Measurements from ENCODE around the gene DOCK4. TPM values are rescaled to one million over a fixed set of nuclear protein-coding genes. Genes with fewer than 3 reads are reported as not detected.

DOCK4 gene
- total RNA-seq, 1 experiment from 2014 or later: 20.4 TPM

DNA sequence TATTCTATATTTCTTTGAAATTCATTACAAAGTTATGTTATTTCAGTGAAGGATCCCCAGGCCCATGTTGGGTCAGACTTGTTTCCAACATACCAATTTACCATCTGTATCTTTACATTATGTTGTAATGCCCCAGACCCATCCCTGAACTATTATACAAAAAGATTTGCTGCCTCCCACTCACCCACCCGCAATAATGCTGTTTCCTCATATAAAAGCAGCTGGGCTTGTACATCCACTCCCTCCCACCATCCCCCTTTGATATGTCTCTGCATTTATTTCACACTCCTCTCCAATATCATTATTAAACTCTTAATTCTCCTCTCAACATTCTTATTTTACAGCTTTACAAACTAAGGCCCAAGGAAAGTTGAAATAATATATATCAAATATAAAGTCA is 153.7 kb downstream of the DOCK4 start:
- Mint-ChIP-seq H3K4me1 (peaks cover 18% of the 10 kb centered on the region), H3K4me3 (no peak overlapping the region), H3K9me3 (no peaks in the 10 kb centered on the region), H3K27me3 (ENCODE audit: low read depth) (no peaks in the 10 kb centered on the region), H3K27ac (no peak overlapping the region), H3K36me3 (no peaks in the 10 kb centered on the region)
- no peak for TF ChIP-seq SOX15 (CRISPR knock-in tag; IDR thresholded peaks at IDR 0.05)
- no peak for TF ChIP-seq ZNF416 (CRISPR knock-in tag; IDR thresholded peaks at IDR 0.05)
- TF ChIP-seq, protein P1, sequence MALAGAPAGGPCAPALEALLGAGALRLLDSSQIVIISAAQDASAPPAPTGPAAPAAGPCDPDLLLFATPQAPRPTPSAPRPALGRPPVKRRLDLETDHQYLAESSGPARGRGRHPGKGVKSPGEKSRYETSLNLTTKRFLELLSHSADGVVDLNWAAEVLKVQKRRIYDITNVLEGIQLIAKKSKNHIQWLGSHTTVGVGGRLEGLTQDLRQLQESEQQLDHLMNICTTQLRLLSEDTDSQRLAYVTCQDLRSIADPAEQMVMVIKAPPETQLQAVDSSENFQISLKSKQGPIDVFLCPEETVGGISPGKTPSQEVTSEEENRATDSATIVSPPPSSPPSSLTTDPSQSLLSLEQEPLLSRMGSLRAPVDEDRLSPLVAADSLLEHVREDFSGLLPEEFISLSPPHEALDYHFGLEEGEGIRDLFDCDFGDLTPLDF (CRISPR knock-in tag; IDR thresholded peaks at IDR 0.05): no peak
- TF ChIP-seq, protein P2, sequence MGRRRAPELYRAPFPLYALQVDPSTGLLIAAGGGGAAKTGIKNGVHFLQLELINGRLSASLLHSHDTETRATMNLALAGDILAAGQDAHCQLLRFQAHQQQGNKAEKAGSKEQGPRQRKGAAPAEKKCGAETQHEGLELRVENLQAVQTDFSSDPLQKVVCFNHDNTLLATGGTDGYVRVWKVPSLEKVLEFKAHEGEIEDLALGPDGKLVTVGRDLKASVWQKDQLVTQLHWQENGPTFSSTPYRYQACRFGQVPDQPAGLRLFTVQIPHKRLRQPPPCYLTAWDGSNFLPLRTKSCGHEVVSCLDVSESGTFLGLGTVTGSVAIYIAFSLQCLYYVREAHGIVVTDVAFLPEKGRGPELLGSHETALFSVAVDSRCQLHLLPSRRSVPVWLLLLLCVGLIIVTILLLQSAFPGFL (CRISPR knock-in tag; IDR thresholded peaks at IDR 0.05; ENCODE audit: borderline replicate concordance): no peak
- TF ChIP-seq KAT7 (CRISPR knock-in tag; IDR thresholded peaks at IDR 0.05; ENCODE audit: borderline replicate concordance): no peak
- TF ChIP-seq, protein P3, sequence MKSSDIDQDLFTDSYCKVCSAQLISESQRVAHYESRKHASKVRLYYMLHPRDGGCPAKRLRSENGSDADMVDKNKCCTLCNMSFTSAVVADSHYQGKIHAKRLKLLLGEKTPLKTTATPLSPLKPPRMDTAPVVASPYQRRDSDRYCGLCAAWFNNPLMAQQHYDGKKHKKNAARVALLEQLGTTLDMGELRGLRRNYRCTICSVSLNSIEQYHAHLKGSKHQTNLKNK (CRISPR knock-in tag; IDR thresholded peaks at IDR 0.05): no peak
- TF ChIP-seq, protein P4, sequence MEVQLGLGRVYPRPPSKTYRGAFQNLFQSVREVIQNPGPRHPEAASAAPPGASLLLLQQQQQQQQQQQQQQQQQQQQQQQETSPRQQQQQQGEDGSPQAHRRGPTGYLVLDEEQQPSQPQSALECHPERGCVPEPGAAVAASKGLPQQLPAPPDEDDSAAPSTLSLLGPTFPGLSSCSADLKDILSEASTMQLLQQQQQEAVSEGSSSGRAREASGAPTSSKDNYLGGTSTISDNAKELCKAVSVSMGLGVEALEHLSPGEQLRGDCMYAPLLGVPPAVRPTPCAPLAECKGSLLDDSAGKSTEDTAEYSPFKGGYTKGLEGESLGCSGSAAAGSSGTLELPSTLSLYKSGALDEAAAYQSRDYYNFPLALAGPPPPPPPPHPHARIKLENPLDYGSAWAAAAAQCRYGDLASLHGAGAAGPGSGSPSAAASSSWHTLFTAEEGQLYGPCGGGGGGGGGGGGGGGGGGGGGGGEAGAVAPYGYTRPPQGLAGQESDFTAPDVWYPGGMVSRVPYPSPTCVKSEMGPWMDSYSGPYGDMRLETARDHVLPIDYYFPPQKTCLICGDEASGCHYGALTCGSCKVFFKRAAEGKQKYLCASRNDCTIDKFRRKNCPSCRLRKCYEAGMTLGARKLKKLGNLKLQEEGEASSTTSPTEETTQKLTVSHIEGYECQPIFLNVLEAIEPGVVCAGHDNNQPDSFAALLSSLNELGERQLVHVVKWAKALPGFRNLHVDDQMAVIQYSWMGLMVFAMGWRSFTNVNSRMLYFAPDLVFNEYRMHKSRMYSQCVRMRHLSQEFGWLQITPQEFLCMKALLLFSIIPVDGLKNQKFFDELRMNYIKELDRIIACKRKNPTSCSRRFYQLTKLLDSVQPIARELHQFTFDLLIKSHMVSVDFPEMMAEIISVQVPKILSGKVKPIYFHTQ (CRISPR knock-in tag; IDR thresholded peaks at IDR 0.05): no peak
- TF ChIP-seq, protein P5, sequence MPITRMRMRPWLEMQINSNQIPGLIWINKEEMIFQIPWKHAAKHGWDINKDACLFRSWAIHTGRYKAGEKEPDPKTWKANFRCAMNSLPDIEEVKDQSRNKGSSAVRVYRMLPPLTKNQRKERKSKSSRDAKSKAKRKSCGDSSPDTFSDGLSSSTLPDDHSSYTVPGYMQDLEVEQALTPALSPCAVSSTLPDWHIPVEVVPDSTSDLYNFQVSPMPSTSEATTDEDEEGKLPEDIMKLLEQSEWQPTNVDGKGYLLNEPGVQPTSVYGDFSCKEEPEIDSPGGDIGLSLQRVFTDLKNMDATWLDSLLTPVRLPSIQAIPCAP (CRISPR knock-in tag; IDR thresholded peaks at IDR 0.05): no peak
- no peak for TF ChIP-seq RELA (CRISPR knock-in tag; IDR thresholded peaks at IDR 0.05; ENCODE audit: borderline replicate concordance)
- POLR2A ChIA-PET: no interaction called here
- no peak for DNase-seq (ENCODE audit: low spot score)
- no peak for ATAC-seq
- CTCF ChIA-PET: interaction anchor here (0.6 kb wide), 1 partner anchor 393 kb away, joined by 4 read pairs; no protein-coding TSS in a partner anchor

DNA sequence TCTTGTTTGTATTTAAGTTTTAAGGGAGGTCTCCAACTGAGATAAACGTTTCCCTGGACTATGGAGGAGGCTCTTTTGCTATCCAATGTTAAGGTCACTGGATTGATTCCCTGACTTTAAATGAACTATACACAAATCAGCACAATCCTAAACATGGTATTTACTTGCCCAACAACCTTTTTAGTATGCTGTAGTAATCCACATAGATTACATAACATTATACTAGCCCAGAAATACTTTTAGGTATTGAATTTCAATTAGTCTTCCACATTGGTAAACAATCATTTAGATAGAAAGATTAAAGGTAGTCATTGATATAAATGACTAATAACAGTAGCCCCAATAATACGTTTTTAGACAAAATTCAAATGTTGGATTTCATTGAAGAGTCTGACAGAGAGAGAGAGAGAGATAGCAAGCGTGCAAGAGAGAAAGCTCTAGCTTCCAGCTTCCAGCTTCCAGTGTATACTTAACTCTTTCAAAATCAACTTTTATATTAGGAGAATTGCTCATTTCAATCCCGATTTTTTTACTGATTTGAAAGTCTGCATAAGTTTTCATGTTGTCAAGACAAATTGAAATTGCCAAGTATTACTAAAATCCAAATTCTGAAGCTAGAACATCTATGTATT is 155.8 kb downstream of the DOCK4 start:
- Mint-ChIP-seq H3K4me1 (peaks cover 12% of the 10 kb centered on the region), H3K4me3 (no peak overlapping the region), H3K27ac (no peak overlapping the region), H3K36me3 (no peaks in the 10 kb centered on the region), H3K27me3 (ENCODE audit: low read depth) (no peaks in the 10 kb centered on the region), H3K9me3 (peaks cover 6% of the 10 kb centered on the region; the same call in 1 of the 2 replicates)
- TF ChIP-seq, protein P6, sequence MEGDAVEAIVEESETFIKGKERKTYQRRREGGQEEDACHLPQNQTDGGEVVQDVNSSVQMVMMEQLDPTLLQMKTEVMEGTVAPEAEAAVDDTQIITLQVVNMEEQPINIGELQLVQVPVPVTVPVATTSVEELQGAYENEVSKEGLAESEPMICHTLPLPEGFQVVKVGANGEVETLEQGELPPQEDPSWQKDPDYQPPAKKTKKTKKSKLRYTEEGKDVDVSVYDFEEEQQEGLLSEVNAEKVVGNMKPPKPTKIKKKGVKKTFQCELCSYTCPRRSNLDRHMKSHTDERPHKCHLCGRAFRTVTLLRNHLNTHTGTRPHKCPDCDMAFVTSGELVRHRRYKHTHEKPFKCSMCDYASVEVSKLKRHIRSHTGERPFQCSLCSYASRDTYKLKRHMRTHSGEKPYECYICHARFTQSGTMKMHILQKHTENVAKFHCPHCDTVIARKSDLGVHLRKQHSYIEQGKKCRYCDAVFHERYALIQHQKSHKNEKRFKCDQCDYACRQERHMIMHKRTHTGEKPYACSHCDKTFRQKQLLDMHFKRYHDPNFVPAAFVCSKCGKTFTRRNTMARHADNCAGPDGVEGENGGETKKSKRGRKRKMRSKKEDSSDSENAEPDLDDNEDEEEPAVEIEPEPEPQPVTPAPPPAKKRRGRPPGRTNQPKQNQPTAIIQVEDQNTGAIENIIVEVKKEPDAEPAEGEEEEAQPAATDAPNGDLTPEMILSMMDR (IDR thresholded peaks at IDR 0.05): no peak
- TF ChIP-seq, protein P7, sequence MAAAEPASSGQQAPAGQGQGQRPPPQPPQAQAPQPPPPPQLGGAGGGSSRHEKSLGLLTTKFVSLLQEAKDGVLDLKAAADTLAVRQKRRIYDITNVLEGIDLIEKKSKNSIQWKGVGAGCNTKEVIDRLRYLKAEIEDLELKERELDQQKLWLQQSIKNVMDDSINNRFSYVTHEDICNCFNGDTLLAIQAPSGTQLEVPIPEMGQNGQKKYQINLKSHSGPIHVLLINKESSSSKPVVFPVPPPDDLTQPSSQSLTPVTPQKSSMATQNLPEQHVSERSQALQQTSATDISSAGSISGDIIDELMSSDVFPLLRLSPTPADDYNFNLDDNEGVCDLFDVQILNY (CRISPR knock-in tag; IDR thresholded peaks at IDR 0.05): no peak
- no peak for TF ChIP-seq RELA (CRISPR knock-in tag; IDR thresholded peaks at IDR 0.05; ENCODE audit: borderline replicate concordance)
- TF ChIP-seq SP1 (CRISPR knock-in tag; conservative IDR thresholded peaks at IDR 0.05): no peak
- TF ChIP-seq ATF1 (CRISPR knock-in tag; IDR thresholded peaks at IDR 0.05): no peak
- TF ChIP-seq TEAD4 (CRISPR knock-in tag; IDR thresholded peaks at IDR 0.05): no peak
- TF ChIP-seq, protein P8, sequence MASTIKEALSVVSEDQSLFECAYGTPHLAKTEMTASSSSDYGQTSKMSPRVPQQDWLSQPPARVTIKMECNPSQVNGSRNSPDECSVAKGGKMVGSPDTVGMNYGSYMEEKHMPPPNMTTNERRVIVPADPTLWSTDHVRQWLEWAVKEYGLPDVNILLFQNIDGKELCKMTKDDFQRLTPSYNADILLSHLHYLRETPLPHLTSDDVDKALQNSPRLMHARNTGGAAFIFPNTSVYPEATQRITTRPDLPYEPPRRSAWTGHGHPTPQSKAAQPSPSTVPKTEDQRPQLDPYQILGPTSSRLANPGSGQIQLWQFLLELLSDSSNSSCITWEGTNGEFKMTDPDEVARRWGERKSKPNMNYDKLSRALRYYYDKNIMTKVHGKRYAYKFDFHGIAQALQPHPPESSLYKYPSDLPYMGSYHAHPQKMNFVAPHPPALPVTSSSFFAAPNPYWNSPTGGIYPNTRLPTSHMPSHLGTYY (CRISPR knock-in tag; IDR thresholded peaks at IDR 0.05): no peak
- no peak for TF ChIP-seq HMGA2 (CRISPR knock-in tag; IDR thresholded peaks at IDR 0.05)
- POLR2A ChIA-PET: interaction anchor here (0.5 kb wide), 1 partner anchor 344 kb away, joined by 7 read pairs; no protein-coding TSS in a partner anchor
- ATAC-seq: no peak
- CTCF ChIA-PET: no interaction called here
- DNase-seq (ENCODE audit: low spot score): no peak
